Endothelial cell (in vitro differentiated cells): Measurements from ENCODE around the gene ADAMTS2. TPM values are rescaled to one million over a fixed set of nuclear protein-coding genes. Genes with fewer than 3 reads are reported as not detected.

Experiments used
- DNase-seq: peaks from one replicate; pipeline ENCODE4 v3.0.0; 2021; ENCODE audit warnings: low spot score
- H3K27ac Mint-ChIP-seq: one replicate; pipeline ENCODE4 v1.8.0; 2021; ENCODE audit warnings: mixed read lengths, inconsistent platforms; ENCODE audit not compliant: unreplicated experiment
- H3K27me3 Mint-ChIP-seq: one replicate; pipeline ENCODE4 v1.8.0; 2021; ENCODE audit warnings: mild to moderate bottlenecking, moderate library complexity, mixed read lengths, inconsistent platforms; ENCODE audit not compliant: unreplicated experiment
- H3K36me3 Mint-ChIP-seq: one replicate; pipeline ENCODE4 v1.8.0; 2021; ENCODE audit warnings: mild to moderate bottlenecking, low read depth, mixed read lengths, inconsistent platforms; ENCODE audit not compliant: unreplicated experiment
- H3K4me1 Mint-ChIP-seq: one replicate; pipeline ENCODE4 v1.8.0; 2021; ENCODE audit warnings: mild to moderate bottlenecking, mixed read lengths, inconsistent platforms; ENCODE audit not compliant: unreplicated experiment
- H3K4me3 Mint-ChIP-seq: one replicate; pipeline ENCODE4 v1.8.0; 2021; ENCODE audit warnings: mild to moderate bottlenecking, mixed read lengths, inconsistent platforms; ENCODE audit not compliant: unreplicated experiment
- H3K9me3 Mint-ChIP-seq: one replicate; pipeline ENCODE4 v1.8.0; 2021; ENCODE audit warnings: mixed read lengths, inconsistent platforms; ENCODE audit not compliant: unreplicated experiment
- total RNA-seq: library from RNA; stranded (reverse); fragmentation: NEBNext Ultra II Directional; extraction: Animal tissue kit (Norgen Biotek cat#: 25700); gene quantifications from one replicate; pipeline ENCODE4 v1.2.1, GENCODE V29; 2021; ENCODE audit not compliant: unreplicated experiment
- TF ChIP-seq, protein P1 (sequence below): fragments of 200-600 bp; sonication (generic); IDR thresholded peaks from one replicate; pipeline ENCODE4 v1.5.0; 2021; ENCODE audit warnings: antibody characterized with exemption; ENCODE audit not compliant: unreplicated experiment

Gene ADAMTS2
- total RNA-seq, 1 donor from 2014 or later: 1.5 TPM

DNA sequence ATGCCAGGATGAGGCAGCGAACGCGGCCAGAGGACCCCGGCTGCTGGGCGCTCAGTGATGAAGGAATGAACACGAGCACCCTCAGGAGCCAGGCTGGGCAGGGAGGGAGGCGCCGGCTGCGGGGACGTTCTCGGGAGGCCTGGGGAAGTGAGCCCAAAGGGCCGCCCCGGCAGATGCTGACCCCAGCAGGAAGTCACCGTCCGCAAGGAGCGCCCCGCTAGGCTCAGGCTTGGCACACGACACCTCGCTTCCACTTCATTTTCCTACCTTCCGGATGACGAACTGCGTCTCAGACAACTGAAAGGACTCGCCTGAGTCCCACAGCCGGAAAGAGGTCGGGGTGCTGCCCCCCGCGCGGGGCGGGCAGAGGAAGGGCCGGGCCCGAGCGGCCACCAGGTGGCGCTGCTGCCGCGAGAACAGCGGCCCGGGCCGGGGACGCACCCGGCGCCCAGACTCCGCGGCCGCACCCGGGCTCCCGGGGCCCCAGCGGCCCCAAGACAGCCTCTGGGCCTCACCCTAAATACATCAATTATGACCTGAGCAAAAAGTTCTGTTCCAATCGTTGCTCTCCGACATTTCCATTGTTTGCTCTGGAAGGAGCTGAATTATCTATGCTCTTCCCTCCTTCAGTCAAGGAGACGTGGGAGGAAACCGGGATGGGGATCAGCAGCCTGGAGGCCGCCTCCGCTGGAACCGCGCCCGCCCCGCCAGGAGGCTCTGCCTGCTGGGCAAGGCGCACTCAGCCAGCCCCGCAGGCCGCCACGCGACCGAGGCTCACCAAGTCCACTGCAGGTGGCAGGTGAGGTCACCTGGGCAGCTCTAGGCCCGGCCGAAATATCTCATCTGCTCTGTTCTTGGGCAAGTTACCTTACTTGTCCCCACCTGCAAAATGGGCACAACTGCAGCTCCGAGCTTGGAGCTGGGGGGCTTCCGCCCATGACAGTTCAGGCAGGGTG, 178.1 kb downstream of the ADAMTS2 start:
- TF ChIP-seq, protein P1, sequence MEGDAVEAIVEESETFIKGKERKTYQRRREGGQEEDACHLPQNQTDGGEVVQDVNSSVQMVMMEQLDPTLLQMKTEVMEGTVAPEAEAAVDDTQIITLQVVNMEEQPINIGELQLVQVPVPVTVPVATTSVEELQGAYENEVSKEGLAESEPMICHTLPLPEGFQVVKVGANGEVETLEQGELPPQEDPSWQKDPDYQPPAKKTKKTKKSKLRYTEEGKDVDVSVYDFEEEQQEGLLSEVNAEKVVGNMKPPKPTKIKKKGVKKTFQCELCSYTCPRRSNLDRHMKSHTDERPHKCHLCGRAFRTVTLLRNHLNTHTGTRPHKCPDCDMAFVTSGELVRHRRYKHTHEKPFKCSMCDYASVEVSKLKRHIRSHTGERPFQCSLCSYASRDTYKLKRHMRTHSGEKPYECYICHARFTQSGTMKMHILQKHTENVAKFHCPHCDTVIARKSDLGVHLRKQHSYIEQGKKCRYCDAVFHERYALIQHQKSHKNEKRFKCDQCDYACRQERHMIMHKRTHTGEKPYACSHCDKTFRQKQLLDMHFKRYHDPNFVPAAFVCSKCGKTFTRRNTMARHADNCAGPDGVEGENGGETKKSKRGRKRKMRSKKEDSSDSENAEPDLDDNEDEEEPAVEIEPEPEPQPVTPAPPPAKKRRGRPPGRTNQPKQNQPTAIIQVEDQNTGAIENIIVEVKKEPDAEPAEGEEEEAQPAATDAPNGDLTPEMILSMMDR: peak; percentile 99
- Mint-ChIP-seq H3K27me3 (peaks cover 6% of the 10 kb centered on the region), H3K9me3 (peaks cover 9% of the 10 kb centered on the region), H3K27ac (no peak overlapping the region), H3K4me1 (no peaks in the 10 kb centered on the region), H3K4me3 (no peak overlapping the region), H3K36me3 (no peaks in the 10 kb centered on the region)
- DNase-seq: peak; percentile 72

DNA sequence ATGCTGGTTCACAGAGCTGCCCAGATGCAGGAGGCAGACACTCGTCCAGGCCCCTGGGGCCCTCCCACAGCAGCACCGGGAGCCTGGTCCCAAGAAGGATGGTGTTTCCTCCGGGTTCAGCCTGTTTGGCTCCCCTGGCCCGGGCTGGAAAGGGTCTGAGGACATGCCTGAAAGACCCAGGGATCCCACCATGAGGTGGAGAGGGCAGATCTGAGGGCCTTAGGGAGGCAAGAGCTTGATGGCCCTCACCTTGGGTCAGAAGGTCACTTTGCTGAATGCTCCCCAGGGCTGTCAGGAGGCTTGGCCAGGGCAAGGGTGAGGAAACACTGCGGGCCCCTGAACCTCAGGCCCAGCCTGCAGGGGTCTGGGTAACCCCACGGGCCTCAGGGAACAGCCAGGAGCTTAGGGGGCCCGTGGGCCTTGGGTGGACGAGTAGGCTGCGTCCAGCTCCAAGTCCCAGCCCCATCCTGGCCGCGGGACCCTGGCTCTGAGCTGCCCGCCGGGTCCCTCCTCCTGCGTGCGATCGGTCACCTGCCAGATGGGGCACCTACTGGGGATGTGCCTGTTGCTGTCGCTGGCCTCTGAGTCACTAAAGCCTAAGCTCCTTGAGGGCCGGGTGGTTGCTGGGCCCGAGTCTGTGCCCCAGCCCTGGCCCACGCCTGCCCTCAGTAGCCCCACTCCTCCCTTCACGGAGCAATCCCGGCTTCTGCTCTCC, 178.9 kb downstream of the ADAMTS2 start:
- Mint-ChIP-seq H3K4me3 (no peak overlapping the region), H3K9me3 (peaks cover 14% of the 10 kb centered on the region), H3K36me3 (peaks cover 6% of the 10 kb centered on the region), H3K27ac (no peak overlapping the region), H3K27me3 (peaks cover 6% of the 10 kb centered on the region), H3K4me1 (no peaks in the 10 kb centered on the region)
- DNase-seq: no peak
- TF ChIP-seq, protein P1: no peak

DNA sequence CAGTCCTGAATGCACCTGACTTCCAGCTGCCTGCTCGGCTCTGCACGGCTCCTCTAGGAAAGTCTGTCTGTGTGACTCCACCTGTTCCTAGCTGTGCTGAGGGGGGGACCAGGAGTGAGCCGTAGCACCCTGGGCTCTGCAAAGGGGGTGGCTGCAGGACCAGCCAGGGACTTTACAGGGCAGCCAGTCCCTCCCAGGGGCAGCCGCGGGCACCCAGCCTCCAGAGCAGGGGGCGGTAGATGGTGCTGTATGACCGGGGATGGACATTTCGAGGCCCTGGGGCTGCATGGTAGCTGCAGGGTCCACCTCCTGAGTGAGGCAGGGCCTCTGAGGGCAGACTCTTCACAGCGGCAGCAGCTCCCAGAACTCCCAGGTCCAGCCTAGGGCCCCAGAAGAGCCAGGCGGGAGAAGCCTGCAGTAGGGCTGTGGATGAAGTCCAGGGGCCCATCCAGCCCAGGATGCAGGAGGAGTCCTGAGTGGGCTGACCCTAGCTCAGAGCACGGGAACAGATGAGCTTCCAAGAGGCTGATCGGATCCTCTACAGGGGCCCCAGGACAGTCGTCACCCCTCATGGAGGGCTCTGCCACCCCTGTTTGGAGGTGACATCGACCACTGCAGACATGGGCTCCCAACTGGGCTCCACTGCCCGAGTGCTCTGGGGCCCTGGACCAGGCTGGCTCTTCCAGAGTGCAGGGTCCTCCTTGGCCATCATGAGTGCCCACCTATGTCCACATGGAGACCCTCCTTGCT, 179.7 kb downstream of the ADAMTS2 start:
- no peak for DNase-seq
- peaks cover 21% of the 10 kb centered on the region for H3K9me3 Mint-ChIP-seq
- peaks cover 6% of the 10 kb centered on the region for H3K27me3 Mint-ChIP-seq
- TF ChIP-seq, protein P1: no peak
- no peaks in the 10 kb centered on the region for H3K4me1 Mint-ChIP-seq
- H3K36me3 Mint-ChIP-seq: peaks cover 12% of the 10 kb centered on the region
- H3K4me3 Mint-ChIP-seq: no peak overlapping the region
- no peak overlapping the region for H3K27ac Mint-ChIP-seq

DNA sequence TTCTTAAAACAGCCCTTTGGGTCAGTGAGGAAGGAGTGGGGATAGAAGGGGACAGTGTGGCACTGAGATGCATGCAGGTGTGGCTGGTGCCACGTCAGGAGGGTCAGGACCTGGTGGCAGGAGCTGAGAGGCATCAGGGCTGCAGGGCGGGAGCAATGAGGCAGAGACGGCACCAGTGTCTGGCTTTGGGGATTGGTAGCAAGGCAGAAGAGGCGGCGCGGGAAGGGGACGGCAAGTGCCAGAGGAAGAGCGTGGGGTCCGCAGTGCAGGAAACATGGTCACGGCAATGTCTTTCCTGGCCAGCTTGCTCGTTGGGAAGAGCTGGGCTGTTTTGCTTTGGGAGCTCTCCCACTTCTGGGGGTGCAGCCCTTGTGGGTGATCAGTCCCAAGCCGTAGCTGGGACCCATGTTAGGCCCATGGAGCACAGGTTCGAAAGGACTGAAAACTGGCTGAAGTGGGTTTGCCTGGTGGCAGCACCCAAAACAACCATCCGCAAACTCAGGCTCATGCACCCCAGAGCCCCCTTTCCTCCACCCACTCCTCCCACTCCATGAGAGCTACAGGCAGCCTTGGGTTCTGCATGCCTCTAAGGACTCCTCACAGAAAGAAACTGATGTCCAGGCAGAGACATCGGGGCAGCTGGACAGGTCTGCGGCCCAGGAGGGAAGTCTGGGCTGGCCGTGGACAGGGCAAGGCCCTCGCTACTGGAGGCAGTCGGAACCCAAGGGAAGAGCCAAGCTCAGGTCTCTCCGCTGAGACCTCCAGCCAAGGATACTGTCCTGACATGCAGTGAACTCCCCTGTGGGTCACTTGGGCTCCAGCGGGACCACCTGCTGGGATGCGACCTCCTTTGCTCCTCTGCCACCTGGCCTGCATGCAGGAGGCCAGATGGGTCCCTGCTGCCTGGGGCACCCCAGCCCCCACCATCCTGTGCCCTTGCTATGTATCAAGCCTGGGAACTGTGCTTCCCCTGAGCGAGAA, 180.6 kb downstream of the ADAMTS2 start:
- TF ChIP-seq, protein P1: no peak
- Mint-ChIP-seq H3K27me3 (peaks cover 6% of the 10 kb centered on the region), H3K9me3 (peaks cover 21% of the 10 kb centered on the region), H3K4me3 (no peak overlapping the region), H3K36me3 (peaks cover 13% of the 10 kb centered on the region), H3K4me1 (no peaks in the 10 kb centered on the region), H3K27ac (no peak overlapping the region)
- no peak for DNase-seq
